NCI-H2107 treated with DMSO at 0.1 percent for 48 hours (cell line): ENCODE measurements around the gene EXOC6B.
"Not testable (repeated sequence)": the region's sequence is repeated elsewhere in the genome, so short reads cannot be mapped to it uniquely, and the experiment has no call there.

Experiments used
- DNase-seq: peaks from one replicate; lab custom pipeline; 2025; ENCODE audit not compliant: unreplicated experiment; lab: John Stamatoyannopoulos, UW

The EXOC6B gene

GRCh38 chr2:72483346-72483745 lies 342.5 kb downstream of the EXOC6B start:
- DNase-seq: no peak

GRCh38 chr2:72475246-72475645 lies 350.6 kb downstream of the EXOC6B start:
- DNase-seq: no peak

- no peak for DNase-seq
These were observed 367.9 kb downstream of the EXOC6B start for GRCh38 chr2:72457801-72458516.

GRCh38 chr2:72454189-72454588 lies 371.6 kb downstream of the EXOC6B start:
- DNase-seq: no peak

- DNase-seq: no peak
These were observed 383.6 kb downstream of the EXOC6B start for GRCh38 chr2:72442270-72442669.

- DNase-seq: no peak
These were observed 385.9 kb downstream of the EXOC6B start for GRCh38 chr2:72439892-72440291.

- DNase-seq: no peak
These were observed 387.5 kb downstream of the EXOC6B start for GRCh38 chr2:72438364-72438763.

GRCh38 chr2:72431737-72432136 lies 394.1 kb downstream of the EXOC6B start:
- no peak for DNase-seq

GRCh38 chr2:72427022-72427861 lies 398.6 kb downstream of the EXOC6B start:
- no peak for DNase-seq

- DNase-seq: no peak
These were observed 399.8 kb downstream of the EXOC6B start for GRCh38 chr2:72425996-72426395.

- no peak for DNase-seq
These were observed 402.1 kb downstream of the EXOC6B start for GRCh38 chr2:72423756-72424155.

- DNase-seq: not testable (repeated sequence)
These were observed 404.0 kb downstream of the EXOC6B start for GRCh38 chr2:72421771-72422379.

- no peak for DNase-seq
These were observed 409.9 kb downstream of the EXOC6B start for GRCh38 chr2:72415781-72416475.

- DNase-seq: no peak
These were observed 410.6 kb downstream of the EXOC6B start for GRCh38 chr2:72415241-72415661.

GRCh38 chr2:72414137-72414760 lies 411.6 kb downstream of the EXOC6B start:
- DNase-seq: no peak

GRCh38 chr2:72413716-72414115 lies 412.1 kb downstream of the EXOC6B start:
- DNase-seq: no peak

- no peak for DNase-seq
These were observed 413.6 kb downstream of the EXOC6B start for GRCh38 chr2:72412214-72412613.

- DNase-seq: no peak
These were observed 426.0 kb downstream of the EXOC6B start for GRCh38 chr2:72399879-72400278.

GRCh38 chr2:72395096-72395495 lies 430.7 kb downstream of the EXOC6B start:
- no peak for DNase-seq

- no peak for DNase-seq
These were observed 431.2 kb downstream of the EXOC6B start for GRCh38 chr2:72394541-72395070.

GRCh38 chr2:72389447-72389846 lies 436.4 kb downstream of the EXOC6B start:
- DNase-seq: no peak
